ENCODE measurements around the gene RNF144B.
"Not testable (repeated sequence)": the region's sequence is repeated elsewhere in the genome, so short reads cannot be mapped to it uniquely, and the experiment has no call there.

RNF144B gene

DNA sequence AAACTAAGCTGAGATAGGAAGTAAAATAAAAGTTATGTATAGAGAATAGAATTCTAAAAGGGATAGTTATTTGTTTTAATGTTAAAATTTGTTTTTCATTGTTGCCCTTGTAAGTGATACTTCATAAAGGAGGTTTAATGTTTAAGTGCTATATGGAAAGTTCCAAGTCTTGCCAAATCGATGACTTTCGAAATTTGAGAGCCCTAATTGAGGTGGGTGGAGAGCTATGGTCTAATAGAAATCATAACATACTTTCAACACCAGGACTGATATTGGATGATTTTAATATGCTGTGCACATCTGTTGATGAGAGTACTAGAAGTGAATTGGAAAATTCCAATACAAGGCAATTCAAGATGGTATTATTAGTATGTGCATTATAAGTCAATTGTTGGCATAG is 64.6 kb downstream of the RNF144B start:
- no peak for DNase-seq

DNA sequence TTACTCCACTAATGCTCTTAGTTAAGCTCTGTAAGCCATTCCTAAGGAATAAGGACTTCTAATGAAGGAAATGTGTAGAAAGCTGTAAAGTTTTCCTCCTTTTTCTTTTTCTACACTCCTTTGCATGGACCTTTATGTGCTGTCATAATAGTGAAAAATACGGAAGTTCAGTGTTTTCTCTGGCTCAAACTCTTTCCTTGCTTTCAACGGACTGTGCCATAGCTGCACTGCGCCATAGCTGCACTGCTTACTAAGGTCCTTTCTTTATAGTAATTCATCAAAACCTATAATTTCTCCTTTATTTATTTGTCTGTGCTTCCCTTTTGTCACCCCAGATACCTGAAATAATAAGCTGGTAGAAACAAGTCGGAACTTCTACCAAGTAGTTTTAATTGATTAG is 67.3 kb downstream of the RNF144B start:
- no peak for DNase-seq

DNA sequence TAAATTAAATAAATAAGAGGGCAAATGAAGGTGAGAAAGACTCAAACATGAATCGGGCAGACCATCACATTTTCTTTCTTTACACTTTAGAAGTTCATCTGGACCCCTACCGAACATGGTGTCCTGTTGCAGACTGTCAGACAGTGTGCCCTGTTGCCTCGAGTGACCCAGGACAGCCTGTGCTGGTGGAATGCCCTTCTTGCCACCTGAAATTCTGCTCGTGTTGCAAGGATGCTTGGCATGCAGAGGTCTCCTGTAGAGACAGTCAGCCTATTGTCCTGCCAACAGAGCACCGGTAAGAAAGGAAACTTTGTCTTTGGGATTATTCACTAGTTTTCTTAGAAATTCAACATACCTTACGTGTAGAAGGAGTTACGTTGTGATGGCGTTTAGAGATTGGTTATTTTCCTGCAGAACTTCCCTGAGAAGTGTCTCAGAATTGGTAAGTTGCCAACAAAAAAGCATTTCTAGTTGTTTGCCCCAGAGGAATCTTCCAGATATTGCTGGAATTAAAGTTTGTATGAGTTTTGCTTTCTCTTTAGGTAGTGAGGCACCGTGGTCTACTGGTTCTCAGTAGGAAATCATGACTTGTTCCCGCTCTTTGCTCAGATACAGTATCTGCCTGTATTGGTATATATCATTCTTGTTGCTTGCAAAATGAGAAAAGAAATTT is 70.1 kb downstream of the RNF144B start:
- no peak for DNase-seq

DNA sequence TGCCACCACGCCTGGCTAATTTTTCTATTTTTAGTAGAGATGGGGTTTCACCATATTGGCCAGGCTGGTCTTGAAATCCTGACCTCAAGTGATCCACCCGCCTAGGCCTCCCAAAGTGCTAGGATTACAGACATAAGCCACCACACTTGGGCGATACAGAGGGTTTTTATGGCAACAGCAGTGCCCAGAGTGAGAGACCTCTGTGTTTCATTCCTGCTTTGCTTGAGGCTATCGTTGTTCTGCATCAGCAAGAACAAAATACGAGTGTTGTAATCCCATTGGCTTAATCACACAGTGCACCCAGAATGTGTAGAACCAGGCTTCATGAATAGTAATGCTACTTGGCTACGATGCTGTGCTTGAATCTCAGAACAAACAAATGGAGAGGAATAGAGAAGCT is 70.9 kb downstream of the RNF144B start:
- not testable (repeated sequence) for DNase-seq

DNA sequence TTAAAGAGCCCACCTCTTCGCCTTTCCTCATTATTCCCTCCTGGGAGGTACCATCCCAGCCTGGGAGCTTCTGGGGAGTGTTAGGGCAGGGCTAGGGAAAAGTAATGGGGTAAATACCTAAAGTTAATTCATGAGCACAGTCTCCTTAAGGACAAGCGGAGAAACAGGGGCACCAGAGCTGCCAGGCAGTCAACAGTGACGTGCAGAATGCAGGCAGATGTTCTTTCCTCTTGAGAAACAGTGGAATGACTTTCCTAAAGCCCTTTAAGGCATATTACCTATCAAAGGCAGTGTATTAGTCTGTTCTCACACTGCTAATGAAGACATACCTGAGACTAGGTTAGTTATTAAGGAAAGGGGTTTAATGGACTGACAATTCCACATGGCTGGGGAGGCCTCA is 76.3 kb downstream of the RNF144B start:
- no peak for DNase-seq

DNA sequence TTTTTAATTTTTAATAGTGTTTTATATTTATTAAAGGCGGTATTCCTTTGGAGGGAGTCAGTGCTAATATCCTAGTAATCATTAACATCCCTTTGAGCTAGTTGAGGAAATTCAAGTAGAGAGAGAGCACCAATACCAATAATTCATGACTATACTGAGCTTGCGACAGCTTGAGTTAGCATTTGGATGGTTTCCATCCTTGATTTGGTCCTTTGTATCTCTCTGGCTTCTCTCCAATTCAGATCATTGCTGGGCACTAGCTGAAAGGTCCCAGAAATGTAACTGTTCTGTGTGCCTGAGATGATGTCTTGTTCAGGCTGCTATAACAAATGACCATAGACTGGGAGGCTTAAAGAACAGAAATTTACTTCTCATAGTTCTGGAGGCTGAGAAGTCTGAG is 77.0 kb downstream of the RNF144B start:
- peak; percentile 34 for DNase-seq

- peak; percentile 63 for DNase-seq
Measured at GRCh38 chr6:18465410-18466154, 78.4 kb downstream of the RNF144B start.

GRCh38 chr6:18467741-18468502 is 80.8 kb downstream of the RNF144B start:
- no peak for DNase-seq

GRCh38 chr6:18468503-18468843 is 81.3 kb downstream of the RNF144B start:
- no peak for DNase-seq

DNA sequence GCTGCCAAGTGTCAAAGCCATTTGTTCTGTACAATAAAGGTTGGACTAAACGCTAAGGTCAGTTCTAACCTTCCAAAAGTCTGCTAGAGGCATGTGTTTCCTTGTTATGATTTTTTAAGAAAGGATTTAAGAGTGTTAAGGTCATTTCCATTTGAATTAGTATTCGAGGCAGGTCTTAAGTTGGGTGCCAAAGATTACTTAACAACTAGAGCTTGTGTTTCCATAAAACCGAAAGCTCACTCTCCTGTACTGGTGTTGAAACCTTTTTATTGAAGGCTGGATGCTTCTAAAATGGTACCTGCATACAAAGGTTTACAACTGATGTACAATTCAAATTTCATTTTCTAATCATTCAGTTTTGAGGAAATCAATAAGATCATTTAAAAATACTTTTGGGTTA is 82.4 kb downstream of the RNF144B start:
- DNase-seq = no peak

GRCh38 chr6:18471232-18471964 is 84.2 kb downstream of the RNF144B start:
- DNase-seq = no peak

DNA sequence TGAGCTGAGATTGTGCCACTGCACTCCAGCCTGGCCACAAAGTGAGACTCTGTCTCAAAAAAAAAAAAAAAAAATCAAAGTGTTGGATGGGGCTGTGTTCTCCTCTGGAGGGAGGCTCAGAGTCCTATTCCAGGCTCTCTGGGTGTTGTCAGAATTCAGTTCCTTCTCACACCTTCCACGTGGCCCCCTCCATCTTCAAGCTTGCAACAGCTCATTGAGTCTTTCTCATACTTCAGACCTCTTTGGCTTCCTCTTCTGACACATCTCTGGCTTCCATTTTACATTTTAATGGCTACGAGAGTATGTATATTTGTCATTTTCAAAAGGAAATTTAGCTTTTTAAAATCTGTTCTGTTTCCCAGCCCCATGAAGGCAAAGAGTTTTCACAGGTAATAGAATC is 85.8 kb downstream of the RNF144B start:
- no peak for DNase-seq

DNA sequence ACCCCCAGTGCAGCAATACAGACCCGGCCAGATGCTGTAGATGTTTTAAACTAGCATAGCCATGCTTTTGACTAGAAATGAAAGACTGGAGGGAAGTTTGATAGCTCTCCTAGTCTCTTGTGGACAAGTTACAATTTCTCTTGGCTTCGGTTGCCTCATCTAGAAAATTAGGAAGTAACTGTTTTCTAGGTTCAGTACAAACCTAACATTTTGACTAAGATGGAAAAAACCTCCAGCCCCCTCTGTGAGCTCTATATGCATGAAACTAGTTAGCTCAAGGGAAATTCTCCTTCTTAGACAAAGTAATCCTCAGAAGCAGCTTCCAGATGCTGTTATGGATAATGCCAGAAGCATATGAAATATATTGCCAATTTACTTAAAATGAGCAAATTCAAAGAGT is 86.6 kb downstream of the RNF144B start:
- no peak for DNase-seq

DNA sequence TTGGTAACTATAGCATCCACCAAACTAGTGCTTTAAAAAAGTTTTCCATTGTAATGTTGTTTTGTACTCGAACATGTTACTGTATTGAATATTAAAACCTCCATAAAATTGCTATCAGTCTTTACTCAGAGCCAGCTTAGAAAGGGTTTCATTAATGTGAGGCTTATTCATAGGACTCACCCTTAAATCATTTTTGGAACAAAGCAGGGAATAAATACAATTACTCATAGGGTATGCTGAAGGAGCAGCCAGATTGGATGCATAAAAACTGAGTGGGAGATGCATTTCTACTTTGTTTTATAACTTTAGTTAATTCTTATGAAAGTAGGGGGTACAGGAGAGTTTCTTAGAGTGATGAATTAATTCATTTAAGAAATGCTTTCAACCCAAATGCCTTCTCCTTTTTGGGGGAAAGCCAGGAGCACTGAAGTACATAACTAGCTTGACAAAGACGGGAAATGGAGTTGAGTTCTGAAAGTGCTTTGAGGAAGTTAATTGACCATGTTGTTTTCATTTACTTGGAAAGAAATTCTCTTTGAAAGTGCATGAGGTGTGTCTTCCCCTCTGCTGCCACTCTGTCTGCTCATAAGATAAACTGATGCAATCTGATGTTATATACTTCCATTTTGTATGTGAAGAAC is 90.3 kb downstream of the RNF144B start:
- no peak for DNase-seq

GRCh38 chr6:18478610-18479009 is 91.5 kb downstream of the RNF144B start:
- no peak for DNase-seq

DNA sequence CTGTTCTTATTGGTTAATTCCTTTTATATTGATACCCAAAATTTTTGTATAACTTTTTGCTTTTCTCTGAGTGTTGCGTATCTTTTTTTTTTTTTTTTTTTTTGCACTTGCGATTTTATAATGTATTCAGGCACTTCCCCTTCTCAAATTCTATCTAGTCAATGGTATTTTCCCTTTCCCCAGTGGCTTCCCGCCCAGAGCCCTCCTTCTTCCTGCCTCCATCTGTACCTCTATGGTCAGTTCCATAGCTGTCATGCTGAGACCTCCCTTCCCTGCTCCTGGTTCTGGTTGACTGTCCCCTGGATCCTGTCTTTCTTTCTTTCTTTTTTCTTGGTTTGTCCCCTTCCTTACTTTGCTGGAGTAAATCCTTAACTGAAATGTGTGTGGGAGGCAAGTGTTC is 94.7 kb downstream of the RNF144B start:
- DNase-seq = no peak

DNA sequence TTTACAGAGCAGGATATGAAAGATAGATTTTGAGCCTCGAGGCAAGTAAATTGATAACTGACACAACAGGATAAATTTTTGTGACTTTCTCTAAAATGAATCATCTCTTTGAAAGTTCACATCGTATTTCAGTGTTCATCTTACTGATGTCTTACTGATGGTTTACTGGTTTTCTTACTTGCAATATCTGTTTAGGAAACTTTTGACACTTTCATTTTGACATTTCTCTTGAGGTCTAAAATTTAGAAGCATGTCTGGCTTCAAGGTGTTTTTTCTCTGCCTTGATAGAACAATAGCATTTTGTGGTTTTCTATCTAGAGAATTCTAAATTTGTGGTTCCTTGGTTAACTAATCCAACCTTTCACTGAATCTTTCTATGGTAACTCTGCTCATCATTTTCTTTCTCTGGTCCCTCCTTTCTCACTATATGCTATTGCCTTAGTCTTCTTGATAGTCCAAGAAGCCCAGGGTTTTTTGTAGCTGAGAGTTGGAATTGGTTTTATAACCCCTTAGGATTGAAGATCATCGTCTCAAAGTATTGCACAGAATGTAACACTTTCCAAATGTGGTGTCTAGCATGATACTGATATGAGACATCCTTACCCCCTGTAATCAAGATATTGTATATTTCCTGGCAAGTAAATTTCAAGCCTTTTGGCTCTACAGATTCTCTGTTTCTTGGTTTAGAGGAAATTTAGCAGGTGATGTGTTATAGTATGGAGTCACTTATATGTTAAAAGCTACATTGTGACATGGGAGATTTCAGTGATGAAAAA is 98.7 kb downstream of the RNF144B start:
- no peak for DNase-seq

DNA sequence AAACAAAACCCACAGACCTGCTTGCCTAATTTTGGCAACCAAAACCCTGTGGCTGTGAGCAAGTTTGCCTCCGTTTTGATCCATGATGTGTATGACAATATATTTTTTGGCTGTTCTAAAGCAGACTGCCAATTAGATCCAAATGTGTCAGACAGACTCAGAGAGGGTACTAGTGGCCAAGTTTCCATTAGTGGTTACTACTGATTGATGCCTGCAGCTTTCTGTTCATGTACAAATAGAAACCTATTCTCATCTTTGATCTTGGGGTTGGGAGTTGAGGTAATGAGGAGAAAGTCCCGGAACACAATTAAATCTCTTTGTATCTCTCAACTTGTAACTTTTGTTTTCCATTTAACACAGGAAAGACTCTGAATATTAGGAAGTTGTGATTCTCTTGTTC is 100.9 kb downstream of the RNF144B start:
- DNase-seq = no peak

DNA sequence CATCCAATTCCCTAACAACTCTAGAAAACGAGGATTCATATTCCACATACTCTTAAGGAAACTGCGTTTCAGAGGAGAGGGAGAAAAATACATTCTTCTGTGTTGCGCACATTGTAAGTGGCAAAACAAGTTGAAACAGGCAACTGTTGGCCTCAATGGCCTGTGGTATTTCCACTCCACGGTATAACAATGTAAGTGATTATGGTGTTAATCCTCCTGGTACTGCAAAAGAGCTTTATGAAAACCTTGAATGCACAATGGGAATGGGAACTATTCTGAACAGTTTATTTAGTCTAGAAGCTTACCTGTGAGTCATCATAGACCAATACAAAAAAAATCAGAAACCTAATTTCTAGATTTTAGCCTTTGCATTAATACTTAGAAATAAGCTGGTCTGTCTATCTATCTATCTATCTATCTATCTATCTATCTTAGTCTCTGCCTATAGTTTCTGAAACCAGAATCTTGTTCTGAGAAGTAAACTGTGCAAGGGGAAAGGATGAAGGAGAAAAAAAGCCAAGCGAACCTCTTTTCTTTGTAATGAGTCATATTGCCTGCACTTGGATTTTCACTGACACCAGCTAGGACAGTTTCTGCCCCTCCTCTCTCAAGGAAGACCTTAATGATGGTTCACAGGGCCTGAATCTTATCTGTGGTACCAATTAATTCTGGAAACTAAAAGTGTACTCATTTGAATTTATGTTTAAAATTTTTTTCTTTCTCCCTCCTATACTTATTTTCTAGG is 101.5 kb downstream of the RNF144B start:
- no peak for DNase-seq

- no peak for DNase-seq
Measured at GRCh38 chr6:18489335-18489734, 102.2 kb downstream of the RNF144B start.

GRCh38 chr6:18491308-18492045 is 104.3 kb downstream of the RNF144B start:
- no peak for DNase-seq
